WTC11 (cell line): ENCODE data around the gene TMEM245. TPM values are rescaled to one million over a fixed set of nuclear protein-coding genes. Genes with fewer than 3 reads are reported as not detected.

Source experiments
- E2F5 ChIP-seq: sonication (generic); formaldehyde crosslinking; IDR thresholded peaks from 2 replicates; pipeline ENCODE4 v1.8.1; 2022; ENCODE audit warnings: mild to moderate bottlenecking, moderate library complexity, missing genetic modification reagents
- microRNA-seq: library from miRNA; unstranded; fragments of <30 nt; microRNA quantifications from one replicate; pipeline ENCODE4 v1.2.0, GENCODE V29; 2022; ENCODE audit warnings: borderline number of aligned reads
- total RNA-seq: library from RNA; stranded (reverse); gene quantifications from 3 replicates; pipeline ENCODE4 v1.2.3, GENCODE V29; 2021

TMEM245 gene
- total RNA-seq, 1 experiment from 2014 or later: 40.8 TPM

DNA sequence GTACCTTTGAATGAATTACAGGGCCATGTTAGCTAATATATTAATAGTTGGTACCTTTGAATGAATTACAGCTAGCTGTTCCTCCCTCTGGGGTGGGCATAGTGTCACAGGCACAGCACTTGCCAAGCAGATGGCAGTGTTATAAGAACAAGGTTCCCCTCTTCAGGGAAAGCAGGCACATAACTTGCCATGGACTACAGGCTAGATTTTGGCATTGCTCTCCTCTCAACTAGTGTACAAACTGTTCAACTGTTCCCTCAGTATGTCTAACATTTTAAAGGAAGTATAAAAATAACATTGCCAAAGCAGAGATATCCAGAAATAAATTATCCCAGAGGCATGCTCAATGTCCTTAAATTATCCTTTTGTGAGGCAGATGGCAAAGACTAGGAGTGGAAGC, 151.8 kb downstream of the TMEM245 start (continued):
- TF ChIP-seq E2F5 (CRISPR knock-in tag): no peak
- TF ChIP-seq, all 79 proteins: peak for 0

Small RNA genes within 50 kb of the gene (microRNA-seq; reads per million reads assigned to microRNA genes)
- 67.1 reads per million, percentile 57 among the genes with 10 or more reads in this experiment for gene MIR32

Other genes with a start within 250 kb of the TMEM245 start
- 27.9 to 30.5 TPM (median 29.0 TPM) in 3 replicates for gene ELP1, start 185.8 kb downstream of the TMEM245 start, total RNA-seq
- 4.6 to 6.5 TPM (median 6.0 TPM) in 3 replicates for gene ABITRAM, start 185.5 kb downstream of the TMEM245 start, total RNA-seq
- 50.7 to 54.3 TPM (median 53.1 TPM) in 3 replicates for gene CTNNAL1, start 106.4 kb downstream of the TMEM245 start, total RNA-seq
- gene FRRS1L, start 47.3 kb upstream of the TMEM245 start, total RNA-seq: 0.71 to 1.1 TPM (median 1.0 TPM) in 3 replicates
- 20.0 to 21.8 TPM (median 21.7 TPM) in 3 replicates for gene EPB41L4B, start 201.1 kb upstream of the TMEM245 start, total RNA-seq